ENCODE results near the gene HIVEP3.

DNA sequence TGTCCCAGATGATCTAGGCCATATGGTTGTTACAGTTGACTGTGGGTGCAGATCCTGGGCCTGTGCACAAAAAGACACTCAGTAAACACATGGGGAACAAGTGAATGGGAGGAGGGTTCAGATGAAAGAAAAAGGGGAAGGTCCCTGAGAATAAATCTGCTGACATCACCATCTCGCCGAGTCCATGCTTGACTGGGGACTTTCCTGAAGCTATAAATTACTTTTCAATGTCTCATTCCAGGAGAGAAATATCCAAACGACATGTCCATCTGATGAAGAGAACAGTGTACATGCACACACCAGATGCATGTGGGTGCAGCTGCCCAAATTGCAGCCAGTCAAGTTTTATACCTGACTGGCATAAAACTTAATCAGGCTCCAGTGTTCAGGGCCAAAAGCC lies 109.0 kb downstream of the HIVEP3 start:
- no peak for TF ChIP-seq CTCF (IDR thresholded peaks at IDR 0.05; ENCODE audit: low read length)
- TF ChIP-seq EZH2 (optimal IDR thresholded peaks at IDR 0.05; ENCODE audit: low read depth, low read length): no peak
